HG03460 (cell line): Measurements from ENCODE around the gene VWCE.
"Not testable (repeated sequence)": the region's sequence is repeated elsewhere in the genome, so short reads cannot be mapped to it uniquely, and the experiment has no call there.

Experiments
- ATAC-seq: cut with Tn5 transposase; IDR thresholded peaks from one replicate; pipeline ENCODE4 v1.9.1; 2021; ENCODE audit not compliant: unreplicated experiment

VWCE gene

DNA sequence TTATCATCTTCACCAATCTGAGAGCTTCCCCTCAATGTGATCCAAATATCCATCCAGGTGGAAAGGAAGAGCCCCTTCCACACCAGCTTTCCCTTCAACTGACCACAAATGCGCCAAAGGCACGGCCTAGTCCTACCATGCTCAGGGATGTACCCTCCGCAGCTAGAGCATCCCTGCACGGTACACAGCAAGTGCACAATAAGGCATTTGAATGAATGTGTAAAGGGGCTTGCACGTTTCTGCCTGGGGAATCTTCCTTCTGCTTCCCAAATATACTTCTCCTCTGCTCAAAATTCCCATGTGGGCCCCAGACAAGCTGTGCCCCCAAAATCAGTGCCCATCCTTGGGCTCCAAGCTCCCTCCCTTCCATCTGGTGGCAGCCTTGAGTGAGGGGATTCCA is 76.1 kb downstream of the VWCE start:
- not testable (repeated sequence) for ATAC-seq

DNA sequence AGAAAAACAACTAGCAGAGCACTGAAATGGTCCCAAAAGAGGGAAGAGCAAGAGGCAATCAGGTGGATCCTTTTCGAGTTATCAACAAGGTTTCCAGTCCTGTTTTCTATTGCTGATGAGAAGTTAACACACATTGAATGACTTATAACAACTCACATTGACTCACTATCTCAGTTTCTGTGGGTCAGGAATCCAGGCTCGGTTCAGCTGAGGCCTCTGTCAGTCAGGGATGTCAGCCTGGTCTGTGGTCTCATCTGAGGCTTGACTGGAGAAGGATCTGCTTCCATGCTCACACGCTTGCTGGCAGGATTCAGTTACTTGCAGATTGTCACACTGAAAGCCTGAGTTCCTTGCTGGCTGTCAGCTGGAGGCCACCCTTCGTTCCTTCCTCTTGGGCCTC is 76.8 kb downstream of the VWCE start:
- ATAC-seq: not testable (repeated sequence)

DNA sequence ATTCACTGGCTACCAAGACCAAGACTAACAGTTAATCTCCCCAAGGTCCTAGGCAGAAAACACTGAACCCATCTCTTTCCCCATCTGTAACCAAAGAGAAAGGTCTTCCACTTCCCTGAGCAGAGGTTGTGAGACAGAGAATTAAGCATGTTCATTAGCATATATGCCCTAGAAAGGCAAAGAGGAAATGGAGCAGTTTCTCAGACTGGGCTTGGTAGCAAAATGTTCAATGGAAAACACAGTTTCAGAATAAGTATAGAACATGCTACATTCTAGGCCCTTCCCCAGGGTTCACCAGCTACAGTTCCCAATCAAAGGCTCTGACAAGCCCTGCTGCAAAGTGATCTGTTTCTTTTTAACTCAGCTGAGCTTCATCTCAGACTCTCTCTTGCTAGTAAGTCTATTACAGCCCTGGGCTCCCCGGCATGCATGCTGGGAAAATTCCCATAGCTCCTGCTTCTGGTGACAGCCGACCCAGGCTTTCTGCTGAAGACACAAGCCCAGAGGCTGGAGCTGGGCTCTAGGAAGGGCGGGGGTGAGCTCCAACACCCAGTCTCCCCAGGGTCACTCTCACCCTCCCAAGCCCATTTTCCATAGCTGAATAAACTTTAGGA is 81.3 kb downstream of the VWCE start:
- ATAC-seq: not testable (repeated sequence)

DNA sequence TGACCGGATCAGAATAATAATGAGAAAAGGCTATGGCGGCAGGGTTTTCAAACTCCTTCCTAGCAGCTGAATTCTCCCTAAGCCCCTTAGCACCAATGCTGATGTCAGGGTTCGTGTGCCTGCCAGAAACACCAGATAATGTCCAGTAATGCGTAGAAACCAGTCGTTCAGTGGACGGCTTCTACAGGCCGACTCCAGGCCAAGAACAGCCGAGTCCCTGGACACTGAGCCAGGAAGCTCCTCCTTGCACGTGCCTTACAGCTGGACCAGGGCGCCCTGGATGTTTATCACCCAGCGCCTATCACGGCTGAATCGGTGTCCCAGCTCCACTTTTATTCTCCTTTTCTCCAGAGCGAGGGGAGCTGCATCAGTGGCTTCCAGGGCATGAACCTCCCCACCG is 82.9 kb downstream of the VWCE start:
- not testable (repeated sequence) for ATAC-seq

DNA sequence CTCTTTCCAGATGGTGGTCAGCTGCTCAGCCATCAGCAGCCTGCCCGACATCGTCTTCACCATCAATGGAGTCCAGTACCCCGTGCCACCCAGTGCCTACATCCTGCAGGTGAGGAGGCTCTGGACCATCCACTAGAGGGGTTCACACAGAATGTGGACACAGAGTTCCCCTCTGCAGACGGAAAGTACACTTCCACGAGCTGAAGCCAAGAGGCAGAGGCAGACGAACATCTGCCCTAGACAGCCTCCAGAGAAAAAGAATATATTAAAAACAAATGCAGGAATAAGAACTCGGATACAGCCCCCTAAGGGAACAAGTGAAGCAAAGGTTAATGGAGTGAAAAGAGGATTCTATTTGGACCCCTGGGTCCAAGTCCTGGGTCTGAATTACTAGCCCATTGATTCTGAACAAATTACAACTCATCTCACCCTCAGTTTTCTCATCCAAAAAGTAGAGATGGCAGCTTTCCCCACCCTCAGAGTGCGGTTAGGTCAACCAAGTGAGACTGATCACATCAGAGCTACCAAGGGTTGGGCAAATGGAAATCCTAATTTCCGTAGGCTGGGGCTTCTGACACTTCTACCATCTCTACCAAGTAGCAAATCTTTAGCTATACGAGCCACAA is 83.7 kb downstream of the VWCE start:
- not testable (repeated sequence) for ATAC-seq

DNA sequence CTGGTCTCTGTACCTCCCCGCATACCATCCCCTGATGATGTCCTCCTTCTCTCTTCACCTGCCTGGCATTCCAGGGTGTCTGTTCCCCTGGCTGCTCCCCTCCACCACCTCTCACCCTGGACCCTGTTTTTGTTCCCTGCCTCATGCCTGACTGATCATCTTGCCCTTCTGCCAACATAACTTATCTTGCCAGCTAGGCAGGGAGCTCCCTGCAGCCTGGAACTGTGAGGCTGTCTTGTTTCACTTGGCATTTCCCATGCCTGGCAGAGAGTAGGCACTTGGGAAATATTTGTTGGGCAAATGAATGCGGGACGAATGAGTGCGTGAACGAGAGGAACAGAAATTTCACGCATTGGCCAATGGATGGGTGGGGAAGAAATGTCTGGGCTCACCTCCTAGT is 84.5 kb downstream of the VWCE start:
- not testable (repeated sequence) for ATAC-seq
